HepG2 (cell line): ENCODE data around the gene CCDC106.

ENCODE experiments used
- MAFG ChIP-seq: sonication (generic); formaldehyde crosslinking; IDR thresholded peaks from 2 replicates; pipeline ENCODE4 v1.5.1; 2020; ENCODE audit warnings: mild to moderate bottlenecking, missing genetic modification reagents
- PITX1 ChIP-seq: sonication (generic); formaldehyde crosslinking; IDR thresholded peaks from 2 replicates; pipeline ENCODE4 v1.5.1; 2020; ENCODE audit warnings: mild to moderate bottlenecking, missing genetic modification reagents
- POLR2A ChIP-seq, 2 experiments: IDR thresholded peaks; 2 replicates each; pipeline ENCODE4 v1.6.1; 2011; ENCODE audit warnings: low read depth in 2 of 2, low read length in 2 of 2, mild to moderate bottlenecking in 1 of 2, moderate library complexity in 1 of 2; ENCODE audit not compliant: insufficient read depth in 1 of 2
- TGIF2 ChIP-seq: IDR thresholded peaks from 2 replicates; pipeline ENCODE4 v1.6.1; 2016; ENCODE audit warnings: control low read depth, missing compliant biosample characterization
- ZNF589 ChIP-seq: sonication (generic); formaldehyde crosslinking; conservative IDR thresholded peaks from 2 replicates; pipeline ENCODE4 v1.8.0; 2022; ENCODE audit warnings: mild to moderate bottlenecking, moderate library complexity, missing genetic modification reagents
- TF ChIP-seq, protein P1 (sequence below), 2 experiments: IDR thresholded peaks; 2 replicates each; pipeline ENCODE4 v1.6.1; 2011 to 2012; ENCODE audit warnings: low read length in 2 of 2, borderline replicate concordance in 1 of 2, low read depth in 1 of 2, mild to moderate bottlenecking in 1 of 2, moderate library complexity in 1 of 2
- TF ChIP-seq, protein P2 (sequence below): sonication (generic); formaldehyde crosslinking; IDR thresholded peaks from 2 replicates; pipeline ENCODE4 v1.5.0; 2020; ENCODE audit warnings: mild to moderate bottlenecking, missing genetic modification reagents, moderate library complexity

DNA sequence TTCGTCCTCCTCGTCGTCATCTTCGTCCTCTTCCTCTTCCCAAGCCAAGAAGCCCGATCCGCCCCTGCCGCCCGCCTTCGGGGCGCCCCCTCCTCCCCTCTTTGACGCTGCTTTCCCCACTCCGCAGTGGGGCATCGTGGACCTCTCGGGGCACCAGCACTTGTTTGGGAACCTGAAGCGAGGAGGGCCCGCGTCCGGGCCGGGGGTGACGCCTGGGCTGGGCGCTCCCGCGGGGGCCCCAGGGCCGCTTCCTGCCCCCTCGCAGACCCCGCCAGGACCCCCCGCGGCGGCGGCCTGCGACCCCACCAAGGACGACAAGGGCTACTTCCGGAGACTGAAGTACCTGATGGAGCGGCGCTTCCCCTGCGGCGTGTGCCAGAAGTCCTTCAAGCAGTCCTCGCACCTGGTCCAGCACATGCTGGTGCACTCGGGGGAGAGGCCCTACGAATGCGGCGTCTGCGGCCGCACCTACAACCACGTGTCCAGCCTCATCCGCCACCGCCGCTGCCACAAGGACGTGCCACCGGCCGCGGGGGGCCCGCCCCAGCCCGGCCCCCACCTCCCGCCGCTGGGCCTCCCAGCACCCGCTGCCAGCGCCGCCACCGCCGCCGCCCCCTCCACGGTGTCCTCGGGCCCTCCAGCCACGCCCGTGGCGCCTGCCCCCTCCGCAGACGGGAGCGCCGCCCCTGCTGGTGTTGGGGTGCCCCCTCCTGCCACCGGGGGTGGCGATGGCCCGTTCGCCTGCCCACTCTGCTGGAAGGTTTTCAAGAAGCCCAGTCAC lies 33.9 kb upstream of the CCDC106 start:
- TF ChIP-seq PITX1 (CRISPR knock-in tag) (no peak), MAFG (no peak), POLR2A (IDR thresholded peaks at IDR 0.05; ENCODE audit: insufficient read depth in 1 of 2, low read depth in 2 of 2, low read length in 2 of 2) (no peak), ZNF589 (CRISPR knock-in tag) (no peak), TGIF2 (CRISPR knock-in tag) (no peak)
- TF ChIP-seq, protein P1, sequence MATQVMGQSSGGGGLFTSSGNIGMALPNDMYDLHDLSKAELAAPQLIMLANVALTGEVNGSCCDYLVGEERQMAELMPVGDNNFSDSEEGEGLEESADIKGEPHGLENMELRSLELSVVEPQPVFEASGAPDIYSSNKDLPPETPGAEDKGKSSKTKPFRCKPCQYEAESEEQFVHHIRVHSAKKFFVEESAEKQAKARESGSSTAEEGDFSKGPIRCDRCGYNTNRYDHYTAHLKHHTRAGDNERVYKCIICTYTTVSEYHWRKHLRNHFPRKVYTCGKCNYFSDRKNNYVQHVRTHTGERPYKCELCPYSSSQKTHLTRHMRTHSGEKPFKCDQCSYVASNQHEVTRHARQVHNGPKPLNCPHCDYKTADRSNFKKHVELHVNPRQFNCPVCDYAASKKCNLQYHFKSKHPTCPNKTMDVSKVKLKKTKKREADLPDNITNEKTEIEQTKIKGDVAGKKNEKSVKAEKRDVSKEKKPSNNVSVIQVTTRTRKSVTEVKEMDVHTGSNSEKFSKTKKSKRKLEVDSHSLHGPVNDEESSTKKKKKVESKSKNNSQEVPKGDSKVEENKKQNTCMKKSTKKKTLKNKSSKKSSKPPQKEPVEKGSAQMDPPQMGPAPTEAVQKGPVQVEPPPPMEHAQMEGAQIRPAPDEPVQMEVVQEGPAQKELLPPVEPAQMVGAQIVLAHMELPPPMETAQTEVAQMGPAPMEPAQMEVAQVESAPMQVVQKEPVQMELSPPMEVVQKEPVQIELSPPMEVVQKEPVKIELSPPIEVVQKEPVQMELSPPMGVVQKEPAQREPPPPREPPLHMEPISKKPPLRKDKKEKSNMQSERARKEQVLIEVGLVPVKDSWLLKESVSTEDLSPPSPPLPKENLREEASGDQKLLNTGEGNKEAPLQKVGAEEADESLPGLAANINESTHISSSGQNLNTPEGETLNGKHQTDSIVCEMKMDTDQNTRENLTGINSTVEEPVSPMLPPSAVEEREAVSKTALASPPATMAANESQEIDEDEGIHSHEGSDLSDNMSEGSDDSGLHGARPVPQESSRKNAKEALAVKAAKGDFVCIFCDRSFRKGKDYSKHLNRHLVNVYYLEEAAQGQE (IDR thresholded peaks at IDR 0.05; ENCODE audit: borderline replicate concordance in 1 of 2, low read depth in 1 of 2, low read length in 2 of 2), result no peak
- TF ChIP-seq, protein P2, sequence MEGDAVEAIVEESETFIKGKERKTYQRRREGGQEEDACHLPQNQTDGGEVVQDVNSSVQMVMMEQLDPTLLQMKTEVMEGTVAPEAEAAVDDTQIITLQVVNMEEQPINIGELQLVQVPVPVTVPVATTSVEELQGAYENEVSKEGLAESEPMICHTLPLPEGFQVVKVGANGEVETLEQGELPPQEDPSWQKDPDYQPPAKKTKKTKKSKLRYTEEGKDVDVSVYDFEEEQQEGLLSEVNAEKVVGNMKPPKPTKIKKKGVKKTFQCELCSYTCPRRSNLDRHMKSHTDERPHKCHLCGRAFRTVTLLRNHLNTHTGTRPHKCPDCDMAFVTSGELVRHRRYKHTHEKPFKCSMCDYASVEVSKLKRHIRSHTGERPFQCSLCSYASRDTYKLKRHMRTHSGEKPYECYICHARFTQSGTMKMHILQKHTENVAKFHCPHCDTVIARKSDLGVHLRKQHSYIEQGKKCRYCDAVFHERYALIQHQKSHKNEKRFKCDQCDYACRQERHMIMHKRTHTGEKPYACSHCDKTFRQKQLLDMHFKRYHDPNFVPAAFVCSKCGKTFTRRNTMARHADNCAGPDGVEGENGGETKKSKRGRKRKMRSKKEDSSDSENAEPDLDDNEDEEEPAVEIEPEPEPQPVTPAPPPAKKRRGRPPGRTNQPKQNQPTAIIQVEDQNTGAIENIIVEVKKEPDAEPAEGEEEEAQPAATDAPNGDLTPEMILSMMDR, result no peak
